Caco-2 (cell line): Measurements from ENCODE around the gene CACNB1. TPM values are rescaled to one million over a fixed set of nuclear protein-coding genes. Genes with fewer than 3 reads are reported as not detected.

Experiments
- BruUV-seq: library from RNA; stranded (reverse); fragments of 400-500 nt; replicated peaks from 2 replicates; lab custom pipeline; 2021; lab: Mats Ljungman, UMichigan
- CTCF ChIA-PET: fragments of 300-600 bp; sonication (Branson Sonifier 250); formaldehyde crosslinking; loops from one replicate; lab custom pipeline; 2022; ENCODE audit warnings: antibody characterized with exemption; lab: Charles Lee
- POLR2A ChIA-PET: fragments of 300-600 bp; sonication (Branson Sonifier 250); formaldehyde crosslinking; loops from one replicate; lab custom pipeline; 2022; ENCODE audit warnings: antibody characterized with exemption; lab: Charles Lee
- DNase-seq, 2 experiments: peaks; one replicate each; pipeline versions ENCODE4 v3.0.0 to v3.0.0-alpha.2; 2020 to 2022
- H3K27me3 ChIP-seq: replicated peaks from 2 replicates; pipeline ENCODE4 v1.6.0; 2011; ENCODE audit warnings: low read length; ENCODE audit not compliant: control insufficient read depth, insufficient read depth
- H3K36me3 ChIP-seq: 2 replicates; pipeline ENCODE4 v1.5.1; 2011; ENCODE audit warnings: low read length; ENCODE audit not compliant: control insufficient read depth, insufficient read depth
- H3K4me1 ChIP-seq: fragments of 250-450 bp; sonication (Bioruptor Pico); 2 replicates; pipeline ENCODE4 v1.5.1; 2020; ENCODE audit warnings: mild to moderate bottlenecking
- H3K4me3 ChIP-seq: 2 replicates; pipeline ENCODE4 v1.5.1; 2011; ENCODE audit warnings: low read depth, mild to moderate bottlenecking, control low read depth, low read length
- H3K9me3 ChIP-seq: fragments of 250-450 bp; sonication (Bioruptor Pico); 2 replicates; pipeline ENCODE4 v1.5.1; 2020; ENCODE audit warnings: mild to moderate bottlenecking, moderate library complexity
- H3K27ac Mint-ChIP-seq: one replicate; pipeline ENCODE4 v1.8.0; 2022; ENCODE audit warnings: mixed read lengths; ENCODE audit not compliant: unreplicated experiment
- H3K27me3 Mint-ChIP-seq: one replicate; pipeline ENCODE4 v1.8.0; 2022; ENCODE audit warnings: mixed read lengths; ENCODE audit not compliant: insufficient read depth, unreplicated experiment
- H3K36me3 Mint-ChIP-seq: one replicate; pipeline ENCODE4 v1.8.0; 2022; ENCODE audit warnings: mild to moderate bottlenecking, mixed read lengths; ENCODE audit not compliant: insufficient read depth, unreplicated experiment
- H3K4me1 Mint-ChIP-seq: one replicate; pipeline ENCODE4 v1.8.0; 2022; ENCODE audit warnings: low read depth, mixed read lengths; ENCODE audit not compliant: unreplicated experiment
- H3K4me3 Mint-ChIP-seq: one replicate; pipeline ENCODE4 v1.8.0; 2022; ENCODE audit warnings: mild to moderate bottlenecking, moderate library complexity, mixed read lengths; ENCODE audit not compliant: unreplicated experiment
- H3K9me3 Mint-ChIP-seq: one replicate; pipeline ENCODE4 v1.8.0; 2022; ENCODE audit warnings: mixed read lengths; ENCODE audit not compliant: unreplicated experiment
- intact Hi-C: fragments of 100-400 bp; cut with micrococcal nuclease; formaldehyde crosslinking; loops from one replicate; pipeline ENCODE4 v1.10.0; 2022; ENCODE audit not compliant: unreplicated experiment
- total RNA-seq: library from RNA; stranded (reverse); gene quantifications from 2 replicates; pipeline ENCODE4 v1.2.3, GENCODE V29; 2022
- TF ChIP-seq, protein P1 (sequence below), 2 experiments: fragments of 200-600 bp in 1 of 2; IDR thresholded peaks; 1 replicate in 1 of 2; 2 replicates in 1 of 2; pipeline versions ENCODE4 v1.5.1 to v1.8.0; 2011 to 2022; ENCODE audit warnings: antibody characterized with exemption in 1 of 2, control low read depth in 1 of 2, inconsistent platforms in 1 of 2, low read depth in 1 of 2, low read length in 1 of 2, mild to moderate bottlenecking in 1 of 2, moderate library complexity in 1 of 2; ENCODE audit not compliant: insufficient read depth in 1 of 2, severe bottlenecking in 1 of 2, unreplicated experiment in 1 of 2

The CACNB1 gene
- total RNA-seq, 1 experiment from 2014 or later, result 7.0 TPM

DNA sequence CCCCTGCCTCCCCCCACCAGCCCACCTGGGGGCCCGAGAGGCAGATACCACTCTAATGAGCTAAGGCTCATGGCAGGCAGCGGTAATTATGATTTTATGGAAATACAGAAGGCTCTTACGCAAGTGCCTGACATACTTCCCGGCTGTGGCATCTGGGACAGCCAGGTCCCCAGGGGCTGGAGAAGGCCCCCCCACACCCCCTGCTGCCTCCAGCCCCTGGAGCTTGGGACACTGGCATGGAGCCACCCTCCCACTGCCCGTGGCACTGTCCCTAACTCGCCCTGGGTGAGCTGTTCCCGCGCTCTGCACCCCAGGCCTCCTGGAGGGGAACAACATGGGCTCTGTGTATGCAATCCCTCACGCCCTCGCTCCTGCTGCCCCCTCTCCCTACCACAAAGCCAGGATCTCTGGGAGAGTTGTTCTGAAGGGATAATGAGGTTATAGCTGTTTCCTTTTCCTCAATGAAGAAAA, 33.7 kb upstream of the CACNB1 start:
- H3K27me3 ChIP-seq, result peaks cover 2% of the 10 kb centered on the region
- TF ChIP-seq, protein P1, sequence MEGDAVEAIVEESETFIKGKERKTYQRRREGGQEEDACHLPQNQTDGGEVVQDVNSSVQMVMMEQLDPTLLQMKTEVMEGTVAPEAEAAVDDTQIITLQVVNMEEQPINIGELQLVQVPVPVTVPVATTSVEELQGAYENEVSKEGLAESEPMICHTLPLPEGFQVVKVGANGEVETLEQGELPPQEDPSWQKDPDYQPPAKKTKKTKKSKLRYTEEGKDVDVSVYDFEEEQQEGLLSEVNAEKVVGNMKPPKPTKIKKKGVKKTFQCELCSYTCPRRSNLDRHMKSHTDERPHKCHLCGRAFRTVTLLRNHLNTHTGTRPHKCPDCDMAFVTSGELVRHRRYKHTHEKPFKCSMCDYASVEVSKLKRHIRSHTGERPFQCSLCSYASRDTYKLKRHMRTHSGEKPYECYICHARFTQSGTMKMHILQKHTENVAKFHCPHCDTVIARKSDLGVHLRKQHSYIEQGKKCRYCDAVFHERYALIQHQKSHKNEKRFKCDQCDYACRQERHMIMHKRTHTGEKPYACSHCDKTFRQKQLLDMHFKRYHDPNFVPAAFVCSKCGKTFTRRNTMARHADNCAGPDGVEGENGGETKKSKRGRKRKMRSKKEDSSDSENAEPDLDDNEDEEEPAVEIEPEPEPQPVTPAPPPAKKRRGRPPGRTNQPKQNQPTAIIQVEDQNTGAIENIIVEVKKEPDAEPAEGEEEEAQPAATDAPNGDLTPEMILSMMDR (IDR thresholded peaks at IDR 0.05; ENCODE audit: insufficient read depth in 1 of 2, low read depth in 1 of 2, low read length in 1 of 2, severe bottlenecking in 1 of 2, unreplicated experiment in 1 of 2), result no peak

GRCh38 chr17:39230361-39230760, 32.9 kb upstream of the CACNB1 start:
- Mint-ChIP-seq H3K9me3 (no peaks in the 10 kb centered on the region), H3K4me1 (no peaks in the 10 kb centered on the region), H3K4me3 (no peak overlapping the region), H3K27ac (no peak overlapping the region), H3K36me3 (no peaks in the 10 kb centered on the region), H3K27me3 (peaks cover 7% of the 10 kb centered on the region)
- intact Hi-C loops, result no loop called here
- H3K4me1 ChIP-seq, result no peaks in the 10 kb centered on the region
- peaks cover 2% of the 10 kb centered on the region for H3K27me3 ChIP-seq
- ChIA-PET POLR2A (interaction anchor here (0.6 to 0.8 kb wide), 2 partner anchors 30 to 184 kb away, joined by 4 to 5 read pairs; partner anchors contain the start of gene RPL19), CTCF (interaction anchor here (0.5 to 3.4 kb wide), 2 partner anchors 15 to 313 kb away, joined by 3 to 16 read pairs; no protein-coding TSS in a partner anchor)
- BruUV-seq, result no TSS peak
- H3K4me3 ChIP-seq, result no peak overlapping the region
- DNase-seq, result no peak
- no peaks in the 10 kb centered on the region for H3K9me3 ChIP-seq
- no peaks in the 10 kb centered on the region for H3K36me3 ChIP-seq
- TF ChIP-seq, protein P1 (IDR thresholded peaks at IDR 0.05; ENCODE audit: insufficient read depth in 1 of 2, low read depth in 1 of 2, low read length in 1 of 2, severe bottlenecking in 1 of 2, unreplicated experiment in 1 of 2), result no peak

More for the DNA sequence above, 33.7 kb upstream of the CACNB1 start:
- intact Hi-C loops, result no loop called here
- CTCF ChIA-PET, result interaction anchor here (0.5 to 3.4 kb wide), 4 partner anchors 14 to 313 kb away, joined by 3 to 16 read pairs (median 9); no protein-coding TSS in a partner anchor
- Mint-ChIP-seq H3K27me3 (peaks cover 7% of the 10 kb centered on the region), H3K36me3 (no peaks in the 10 kb centered on the region), H3K4me1 (no peaks in the 10 kb centered on the region), H3K27ac (no peak overlapping the region), H3K9me3 (no peaks in the 10 kb centered on the region), H3K4me3 (no peak overlapping the region)
- no peaks in the 10 kb centered on the region for H3K4me1 ChIP-seq
- no peak for DNase-seq
- H3K4me3 ChIP-seq, result no peak overlapping the region
- H3K36me3 ChIP-seq, result no peaks in the 10 kb centered on the region
- no peaks in the 10 kb centered on the region for H3K9me3 ChIP-seq
- POLR2A ChIA-PET, result interaction anchor here (0.8 kb wide), 1 partner anchor 31 kb away, joined by 4 read pairs; the partner anchor contains the start of gene RPL19
- no TSS peak for BruUV-seq

DNA sequence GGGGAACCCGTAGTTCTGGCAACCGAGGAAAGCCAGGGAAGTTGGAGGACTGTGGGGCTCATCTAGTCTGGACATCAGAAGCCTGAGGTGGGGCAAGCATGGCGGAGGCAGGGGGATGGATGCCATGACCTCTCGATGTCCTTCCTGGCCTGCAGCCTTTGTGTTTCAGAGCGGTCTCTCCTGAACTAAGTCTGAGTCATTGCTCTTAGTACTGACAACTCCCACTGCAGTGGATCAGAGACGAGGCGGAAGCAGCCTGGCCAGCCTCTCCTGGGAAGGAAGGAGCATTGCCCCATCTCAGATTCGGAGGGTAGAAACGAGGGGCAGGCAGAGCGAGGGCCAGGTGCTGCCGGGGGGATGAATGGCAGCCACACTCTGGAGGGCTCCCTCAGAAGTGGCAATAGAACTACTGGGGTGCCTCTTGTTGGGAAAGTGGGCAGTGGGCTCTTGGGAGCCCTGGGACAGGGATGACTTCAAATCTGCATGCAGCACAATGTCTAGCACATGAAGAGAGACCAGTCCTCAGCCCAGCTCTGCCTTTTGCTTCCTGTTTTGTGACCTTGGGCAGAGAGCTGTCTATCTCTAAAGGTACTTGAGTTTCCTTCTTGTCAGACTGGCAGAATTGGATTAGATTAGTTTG, 31.9 kb upstream of the CACNB1 start:
- Mint-ChIP-seq H3K4me3 (no peak overlapping the region), H3K36me3 (no peaks in the 10 kb centered on the region), H3K27me3 (peaks cover 10% of the 10 kb centered on the region), H3K27ac (no peak overlapping the region), H3K4me1 (no peaks in the 10 kb centered on the region), H3K9me3 (no peaks in the 10 kb centered on the region)
- intact Hi-C loops, result no loop called here
- peaks cover 2% of the 10 kb centered on the region for H3K27me3 ChIP-seq
- H3K9me3 ChIP-seq, result no peaks in the 10 kb centered on the region
- H3K4me3 ChIP-seq, result no peak overlapping the region
- ChIA-PET POLR2A (no interaction called here), CTCF (interaction anchor here (3.4 kb wide), 1 partner anchor 16 kb away, joined by 16 read pairs; no protein-coding TSS in a partner anchor)
- TF ChIP-seq, protein P1 (IDR thresholded peaks at IDR 0.05; ENCODE audit: insufficient read depth in 1 of 2, low read depth in 1 of 2, low read length in 1 of 2, severe bottlenecking in 1 of 2, unreplicated experiment in 1 of 2), result no peak
- no peak for DNase-seq
- no peaks in the 10 kb centered on the region for H3K36me3 ChIP-seq
- BruUV-seq, result no TSS peak
- H3K4me1 ChIP-seq, result no peaks in the 10 kb centered on the region
